Prostate gland (tissue), 2 donors: ENCODE data around the gene ZSWIM1. TPM values are rescaled to one million over a fixed set of nuclear protein-coding genes. Genes with fewer than 3 reads are reported as not detected.

ENCODE experiments used
- total RNA-seq, 2 donors: library from RNA; depleted of rRNA; stranded (reverse); fragments of >200 nt; gene quantifications; one replicate each; pipeline ENCODE4 v1.1.0, GENCODE V29; 2016

The ZSWIM1 gene
- total RNA-seq, 2 donors from 2014 or later: 13.8 to 17.8 TPM

Other genes with a start within 250 kb of the ZSWIM1 start
- gene WFDC9, start 249.9 kb upstream of the ZSWIM1 start, total RNA-seq: not detected
- not detected for gene WFDC11, start 211.0 kb upstream of the ZSWIM1 start, total RNA-seq
- not detected for gene WFDC13, start 179.2 kb upstream of the ZSWIM1 start, total RNA-seq
- gene WFDC10B, start 176.2 kb upstream of the ZSWIM1 start, total RNA-seq: not detected
- gene SPINT4, start 158.9 kb upstream of the ZSWIM1 start, total RNA-seq: not detected
- 1 to 10 TPM in 1 of 2 donors, not detected in 1; 5.2 TPM for gene WFDC3, start 89.3 kb upstream of the ZSWIM1 start, total RNA-seq
- 10 to 100 TPM; 21.8 to 35.5 TPM for gene DNTTIP1, start 89.3 kb upstream of the ZSWIM1 start, total RNA-seq
- gene UBE2C, start 68.6 kb upstream of the ZSWIM1 start, total RNA-seq: 10 to 100 TPM in 1 of 2 donors, 1 to 10 TPM in 1; 2.2 to 10.9 TPM
- gene TNNC2, start 53.9 kb upstream of the ZSWIM1 start, total RNA-seq: 1 to 10 TPM; 2.1 to 3.0 TPM
- 10 to 100 TPM; 60.4 to 68.4 TPM for gene SNX21, start 47.4 kb upstream of the ZSWIM1 start, total RNA-seq
- gene ACOT8, start 23.8 kb upstream of the ZSWIM1 start, total RNA-seq: 10 to 100 TPM; 57.4 to 68.1 TPM
- gene ZSWIM3, start 23.6 kb upstream of the ZSWIM1 start, total RNA-seq: 10 to 100 TPM in 1 of 2 donors, 1 to 10 TPM in 1; 4.3 to 11.9 TPM
- 1 to 10 TPM; 2.0 to 7.4 TPM for gene SPATA25, start 6.4 kb downstream of the ZSWIM1 start, total RNA-seq
- 10 to 100 TPM in 1 of 2 donors, 1 to 10 TPM in 1; 9.8 to 11.3 TPM for gene NEURL2, start 10.0 kb downstream of the ZSWIM1 start, total RNA-seq
- gene CTSA, start 10.1 kb downstream of the ZSWIM1 start, total RNA-seq: 100 to 1,000 TPM in 1 of 2 donors, 10 to 100 TPM in 1; 37.9 to 215 TPM
- gene PLTP, start 30.9 kb downstream of the ZSWIM1 start, total RNA-seq: 100 to 1,000 TPM in 1 of 2 donors, 10 to 100 TPM in 1; 29.4 to 101 TPM
- gene PCIF1, start 53.5 kb downstream of the ZSWIM1 start, total RNA-seq: 10 to 100 TPM; 39.8 to 54.9 TPM
- gene ZNF335, start 91.0 kb downstream of the ZSWIM1 start, total RNA-seq: 10 to 100 TPM; 21.4 to 43.4 TPM
- gene MMP9, start 127.7 kb downstream of the ZSWIM1 start, total RNA-seq: 1 to 10 TPM in 1 of 2 donors, under 1 TPM in 1; 0.59 to 1.4 TPM
- 1 to 10 TPM in 1 of 2 donors, not detected in 1; 3.6 TPM for gene SLC12A5, start 148.0 kb downstream of the ZSWIM1 start, total RNA-seq
- gene NCOA5, start 208.7 kb downstream of the ZSWIM1 start, total RNA-seq: 10 to 100 TPM; 41.0 to 50.6 TPM
- gene CD40, start 237.1 kb downstream of the ZSWIM1 start, total RNA-seq: 10 to 100 TPM; 16.9 to 27.1 TPM